GM23338 (cell line): ENCODE results near the gene STOX2. TPM values are rescaled to one million over a fixed set of nuclear protein-coding genes. Genes with fewer than 3 reads are reported as not detected.

Experiments
- ATAC-seq: fragments of 200-7000 bp; cut with Tn5 transposase; 3 replicates; pipeline ENCODE4 v1.9.1; 2020
- DNase-seq: peaks from one replicate; pipeline ENCODE4 v3.0.0-alpha.2; 2015; ENCODE audit warnings: low spot score
- H2AFZ ChIP-seq: fragments of 200-600 bp; sonication (generic); 2 replicates; pipeline ENCODE4 v1.8.0; 2016; ENCODE audit warnings: antibody characterized with exemption, mild to moderate bottlenecking, moderate library complexity
- H3F3A ChIP-seq: fragments of 200-600 bp; sonication (generic); replicated peaks from 2 replicates; pipeline ENCODE4 v1.8.0; 2017; ENCODE audit warnings: antibody characterized with exemption, mixed run types, low read depth
- H3K27ac ChIP-seq: fragments of 200-600 bp; sonication (generic); 2 replicates; pipeline ENCODE4 v1.6.1; 2016; ENCODE audit warnings: low read depth
- H3K27me3 ChIP-seq: fragments of 200-600 bp; sonication (generic); 2 replicates; pipeline ENCODE4 v1.8.0; 2016; ENCODE audit warnings: mild to moderate bottlenecking, mixed run types, moderate library complexity; ENCODE audit not compliant: insufficient read depth
- H3K36me3 ChIP-seq: fragments of 200-600 bp; sonication (generic); 2 replicates; pipeline ENCODE4 v1.8.0; 2016; ENCODE audit warnings: mild to moderate bottlenecking; ENCODE audit not compliant: insufficient read depth
- H3K4me1 ChIP-seq: fragments of 200-600 bp; sonication (generic); 2 replicates; pipeline ENCODE4 v1.8.0; 2016; ENCODE audit warnings: mild to moderate bottlenecking, moderate library complexity; ENCODE audit not compliant: insufficient read depth
- H3K4me2 ChIP-seq: fragments of 200-600 bp; sonication (generic); 2 replicates; pipeline ENCODE4 v1.7.1; 2017; ENCODE audit warnings: mixed run types
- H3K4me3 ChIP-seq: fragments of 200-600 bp; sonication (generic); 2 replicates; pipeline ENCODE4 v1.6.1; 2016; ENCODE audit warnings: mixed run types
- H3K79me2 ChIP-seq: fragments of 200-600 bp; sonication (generic); replicated peaks from 2 replicates; pipeline ENCODE4 v1.8.0; 2017; ENCODE audit warnings: mild to moderate bottlenecking; ENCODE audit not compliant: insufficient read depth
- H3K9me2 ChIP-seq: fragments of 200-600 bp; sonication (generic); 2 replicates; pipeline ENCODE4 v1.8.0; 2017; ENCODE audit not compliant: insufficient read depth
- H4K20me1 ChIP-seq: fragments of 200-600 bp; sonication (generic); replicated peaks from 2 replicates; pipeline ENCODE4 v1.8.0; 2017; ENCODE audit warnings: mild to moderate bottlenecking; ENCODE audit not compliant: insufficient read depth
- H3K27ac Mint-ChIP-seq: 2 replicates; pipeline ENCODE4 v1.8.0; 2020; ENCODE audit warnings: inconsistent platforms, mild to moderate bottlenecking, moderate library complexity, mixed read lengths
- H3K27me3 Mint-ChIP-seq: 3 replicates; pipeline ENCODE4 v1.8.0; 2022; ENCODE audit warnings: low read depth, mild to moderate bottlenecking, moderate library complexity, mixed read lengths, inconsistent platforms; ENCODE audit not compliant: insufficient read depth, poor library complexity
- H3K36me3 Mint-ChIP-seq: 3 replicates; pipeline ENCODE4 v1.8.0; 2021; ENCODE audit warnings: low read depth, mild to moderate bottlenecking, inconsistent platforms, moderate library complexity, mixed read lengths
- H3K4me1 Mint-ChIP-seq: 3 replicates; pipeline ENCODE4 v1.8.0; 2020; ENCODE audit warnings: mild to moderate bottlenecking, inconsistent platforms, mixed read lengths
- H3K4me3 Mint-ChIP-seq: 3 replicates; pipeline ENCODE4 v1.8.0; 2021; ENCODE audit warnings: moderate library complexity, mild to moderate bottlenecking, inconsistent platforms, mixed read lengths
- H3K9me3 Mint-ChIP-seq: 3 replicates; pipeline ENCODE4 v1.8.0; 2020; ENCODE audit warnings: moderate library complexity, mild to moderate bottlenecking, inconsistent platforms, mixed read lengths
- CREB1 ChIP-seq: fragments of 250-450 bp; sonication (Bioruptor Pico); IDR thresholded peaks from 2 replicates; pipeline ENCODE4 v1.5.0; 2020; ENCODE audit warnings: low read depth, mild to moderate bottlenecking, moderate library complexity
- EZH2 ChIP-seq: fragments of 200-600 bp; sonication (generic); IDR thresholded peaks from one replicate; pipeline ENCODE4 v1.8.0; 2017; ENCODE audit warnings: antibody characterized with exemption, mild to moderate bottlenecking, low read depth; ENCODE audit not compliant: unreplicated experiment
- JUNB ChIP-seq: IDR thresholded peaks from one replicate; pipeline ENCODE4 v1.6.1; 2016; ENCODE audit warnings: antibody characterized with exemption; ENCODE audit not compliant: unreplicated experiment
- POLR2AphosphoS5 ChIP-seq: IDR thresholded peaks from 2 replicates; pipeline ENCODE4 v1.6.1; 2016; ENCODE audit warnings: antibody characterized with exemption, low read depth
- STAT1 ChIP-seq: IDR thresholded peaks from one replicate; pipeline ENCODE4 v1.6.1; 2016; ENCODE audit warnings: antibody characterized with exemption; ENCODE audit not compliant: unreplicated experiment
- ZNF331 ChIP-seq: fragments of 250-450 bp; sonication (Bioruptor Pico); IDR thresholded peaks from 2 replicates; pipeline ENCODE4 v1.5.0; 2020; ENCODE audit warnings: low read depth, mild to moderate bottlenecking, moderate library complexity
- polyA plus RNA-seq: library from polyadenylated mRNA; unstranded; fragments of >200 nt; fragmentation: Nextera tagmentation; extraction: Ambion mirVana; gene quantifications from 2 replicates; pipeline ENCODE4 v1.2.1, GENCODE V29; 2016
- total RNA-seq: library from RNA; depleted of rRNA; stranded (reverse); fragments of >200 nt; shearing (Covaris generic); gene quantifications from 2 replicates; pipeline ENCODE4 v1.2.3, GENCODE V29; 2014
- TF ChIP-seq, protein P1 (sequence below): IDR thresholded peaks from one replicate; pipeline ENCODE4 v1.6.1; 2018; ENCODE audit warnings: antibody characterized with exemption; ENCODE audit not compliant: unreplicated experiment
- TF ChIP-seq, protein P2 (sequence below): fragments of 250-450 bp; sonication (Bioruptor Pico); IDR thresholded peaks from 2 replicates; pipeline ENCODE4 v1.5.0; 2020; ENCODE audit warnings: mild to moderate bottlenecking, moderate library complexity
- TF ChIP-seq, protein P3 (sequence below): IDR thresholded peaks from 2 replicates; pipeline ENCODE4 v1.6.1; 2016; ENCODE audit warnings: antibody characterized with exemption

The STOX2 gene
- total and polyA plus RNA-seq, 2 experiments from 2014 or later = 19.8 to 20.6 TPM

DNA sequence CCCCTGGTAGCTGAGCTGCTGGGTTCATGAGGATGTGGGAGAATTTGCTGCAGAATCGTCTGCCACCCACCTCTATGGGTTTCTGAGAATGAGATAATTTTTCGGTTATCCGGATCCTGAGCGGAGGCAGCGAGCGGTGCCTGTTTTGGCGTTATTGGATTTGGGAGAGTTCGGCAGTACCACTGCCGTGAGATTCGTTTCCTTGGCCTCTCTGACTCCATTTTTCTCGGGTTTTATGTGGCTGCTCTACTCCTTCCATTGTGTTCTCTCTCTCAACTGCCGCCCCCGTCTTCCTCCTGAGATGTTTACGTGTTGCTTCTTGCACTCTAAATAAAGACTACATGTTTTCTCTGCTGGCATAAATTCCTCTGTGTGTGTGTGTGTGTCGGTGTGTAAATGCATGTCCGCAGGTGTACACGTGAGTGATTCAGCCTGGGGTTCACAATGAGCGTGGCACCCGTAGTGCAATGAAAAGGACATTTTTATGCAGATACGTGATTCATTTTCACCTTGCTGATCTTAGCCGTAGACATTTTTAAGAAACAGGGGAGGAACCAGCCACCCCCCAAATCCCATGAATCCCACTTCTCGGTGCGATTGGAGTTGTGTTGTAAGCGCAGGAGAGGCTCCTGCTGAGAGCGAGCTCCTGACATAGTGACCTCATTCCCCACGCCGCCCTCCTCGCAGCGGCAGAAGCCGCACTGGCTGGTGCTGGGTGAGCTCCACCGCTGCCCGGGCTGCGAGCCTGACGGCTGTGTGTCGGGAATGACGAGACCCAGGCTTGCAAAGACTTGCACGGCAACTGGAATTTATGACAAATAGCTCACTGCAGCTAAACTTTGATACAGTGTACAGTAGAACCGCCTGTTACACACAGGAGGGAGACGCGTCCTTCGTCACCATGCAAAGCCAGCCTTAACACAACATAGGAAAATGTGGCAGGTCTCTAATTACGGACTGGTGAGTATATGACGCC, 82.2 kb downstream of the STOX2 start:
- H3K4me1 Mint-ChIP-seq = no peaks in the 10 kb centered on the region; the same call in 1 of the 3 replicates
- no peak overlapping the region for H3K27ac Mint-ChIP-seq
- H3K27me3 Mint-ChIP-seq = peaks cover 5% of the 10 kb centered on the region
- Histone ChIP-seq H3K4me3 (no peak overlapping the region), H3K79me2 (peaks cover 43% of the 10 kb centered on the region), H3K36me3 (no peaks in the 10 kb centered on the region), H3F3A (no peaks in the 10 kb centered on the region), H3K4me1 (peaks cover 21% of the 10 kb centered on the region; the same call in 1 of the 2 replicates), H3K4me2 (peak overlapping the region; percentile 38; the same call in 1 of the 2 replicates), H3K27ac (peak overlapping the region; percentile 55; the same call in 1 of the 2 replicates), H3K9me2 (no peaks in the 10 kb centered on the region), H3K27me3 (no peaks in the 10 kb centered on the region), H4K20me1 (no peaks in the 10 kb centered on the region; the same call in 1 of the 2 replicates), H2AFZ (no peak overlapping the region)
- no peaks in the 10 kb centered on the region for H3K9me3 Mint-ChIP-seq
- peak; percentile 88 for ATAC-seq
- DNase-seq = peak; percentile 39
- TF ChIP-seq JUNB (no peak), POLR2AphosphoS5 (no peak), EZH2 (no peak), ZNF331 (CRISPR knock-in tag) (no peak), CREB1 (no peak)
- TF ChIP-seq, protein P1, sequence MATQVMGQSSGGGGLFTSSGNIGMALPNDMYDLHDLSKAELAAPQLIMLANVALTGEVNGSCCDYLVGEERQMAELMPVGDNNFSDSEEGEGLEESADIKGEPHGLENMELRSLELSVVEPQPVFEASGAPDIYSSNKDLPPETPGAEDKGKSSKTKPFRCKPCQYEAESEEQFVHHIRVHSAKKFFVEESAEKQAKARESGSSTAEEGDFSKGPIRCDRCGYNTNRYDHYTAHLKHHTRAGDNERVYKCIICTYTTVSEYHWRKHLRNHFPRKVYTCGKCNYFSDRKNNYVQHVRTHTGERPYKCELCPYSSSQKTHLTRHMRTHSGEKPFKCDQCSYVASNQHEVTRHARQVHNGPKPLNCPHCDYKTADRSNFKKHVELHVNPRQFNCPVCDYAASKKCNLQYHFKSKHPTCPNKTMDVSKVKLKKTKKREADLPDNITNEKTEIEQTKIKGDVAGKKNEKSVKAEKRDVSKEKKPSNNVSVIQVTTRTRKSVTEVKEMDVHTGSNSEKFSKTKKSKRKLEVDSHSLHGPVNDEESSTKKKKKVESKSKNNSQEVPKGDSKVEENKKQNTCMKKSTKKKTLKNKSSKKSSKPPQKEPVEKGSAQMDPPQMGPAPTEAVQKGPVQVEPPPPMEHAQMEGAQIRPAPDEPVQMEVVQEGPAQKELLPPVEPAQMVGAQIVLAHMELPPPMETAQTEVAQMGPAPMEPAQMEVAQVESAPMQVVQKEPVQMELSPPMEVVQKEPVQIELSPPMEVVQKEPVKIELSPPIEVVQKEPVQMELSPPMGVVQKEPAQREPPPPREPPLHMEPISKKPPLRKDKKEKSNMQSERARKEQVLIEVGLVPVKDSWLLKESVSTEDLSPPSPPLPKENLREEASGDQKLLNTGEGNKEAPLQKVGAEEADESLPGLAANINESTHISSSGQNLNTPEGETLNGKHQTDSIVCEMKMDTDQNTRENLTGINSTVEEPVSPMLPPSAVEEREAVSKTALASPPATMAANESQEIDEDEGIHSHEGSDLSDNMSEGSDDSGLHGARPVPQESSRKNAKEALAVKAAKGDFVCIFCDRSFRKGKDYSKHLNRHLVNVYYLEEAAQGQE = no peak
- no peaks in the 10 kb centered on the region for H3K36me3 Mint-ChIP-seq
- H3K4me3 Mint-ChIP-seq = no peak overlapping the region

DNA sequence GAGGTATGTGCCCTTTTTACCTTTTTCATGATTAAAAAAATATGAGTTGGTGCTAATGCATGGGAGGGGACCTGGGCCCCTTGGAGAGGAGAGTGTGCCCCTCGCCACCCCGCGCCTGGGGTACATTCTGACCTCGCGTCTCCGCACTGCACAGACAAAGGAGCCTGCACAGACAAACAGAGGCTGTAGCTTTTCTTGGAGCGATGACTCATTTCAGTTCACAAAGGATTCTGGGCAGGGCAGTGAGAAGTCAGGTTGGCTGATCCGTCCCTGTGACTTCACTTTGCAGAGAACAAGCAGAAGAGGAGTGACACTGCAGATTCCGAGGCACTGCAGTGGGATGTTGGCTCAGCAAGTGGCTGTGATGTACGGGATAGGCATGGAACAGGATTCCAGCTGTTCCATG, 82.9 kb downstream of the STOX2 start:
- Histone ChIP-seq H3K79me2 (peaks cover 39% of the 10 kb centered on the region), H3K9me2 (no peaks in the 10 kb centered on the region), H3F3A (no peaks in the 10 kb centered on the region), H4K20me1 (no peaks in the 10 kb centered on the region; the same call in 1 of the 2 replicates), H3K36me3 (no peaks in the 10 kb centered on the region), H3K27ac (no peak overlapping the region), H3K4me2 (peak overlapping the region; percentile 38; the same call in 1 of the 2 replicates), H2AFZ (no peak overlapping the region), H3K4me1 (peaks cover 21% of the 10 kb centered on the region; the same call in 1 of the 2 replicates), H3K27me3 (no peaks in the 10 kb centered on the region), H3K4me3 (no peak overlapping the region)
- peak overlapping the region; percentile 35; the same call in 1 of the 3 replicates for H3K4me3 Mint-ChIP-seq
- H3K4me1 Mint-ChIP-seq = peaks cover under 1% of the 10 kb centered on the region; the same call in 2 of the 3 replicates
- H3K27ac Mint-ChIP-seq = no peak overlapping the region; the same call in 1 of the 2 replicates
- DNase-seq = peak; percentile 35
- peaks cover 5% of the 10 kb centered on the region for H3K27me3 Mint-ChIP-seq
- H3K9me3 Mint-ChIP-seq = no peaks in the 10 kb centered on the region
- H3K36me3 Mint-ChIP-seq = no peaks in the 10 kb centered on the region
- peak; percentile 79 for ATAC-seq
- TF ChIP-seq, protein P2, sequence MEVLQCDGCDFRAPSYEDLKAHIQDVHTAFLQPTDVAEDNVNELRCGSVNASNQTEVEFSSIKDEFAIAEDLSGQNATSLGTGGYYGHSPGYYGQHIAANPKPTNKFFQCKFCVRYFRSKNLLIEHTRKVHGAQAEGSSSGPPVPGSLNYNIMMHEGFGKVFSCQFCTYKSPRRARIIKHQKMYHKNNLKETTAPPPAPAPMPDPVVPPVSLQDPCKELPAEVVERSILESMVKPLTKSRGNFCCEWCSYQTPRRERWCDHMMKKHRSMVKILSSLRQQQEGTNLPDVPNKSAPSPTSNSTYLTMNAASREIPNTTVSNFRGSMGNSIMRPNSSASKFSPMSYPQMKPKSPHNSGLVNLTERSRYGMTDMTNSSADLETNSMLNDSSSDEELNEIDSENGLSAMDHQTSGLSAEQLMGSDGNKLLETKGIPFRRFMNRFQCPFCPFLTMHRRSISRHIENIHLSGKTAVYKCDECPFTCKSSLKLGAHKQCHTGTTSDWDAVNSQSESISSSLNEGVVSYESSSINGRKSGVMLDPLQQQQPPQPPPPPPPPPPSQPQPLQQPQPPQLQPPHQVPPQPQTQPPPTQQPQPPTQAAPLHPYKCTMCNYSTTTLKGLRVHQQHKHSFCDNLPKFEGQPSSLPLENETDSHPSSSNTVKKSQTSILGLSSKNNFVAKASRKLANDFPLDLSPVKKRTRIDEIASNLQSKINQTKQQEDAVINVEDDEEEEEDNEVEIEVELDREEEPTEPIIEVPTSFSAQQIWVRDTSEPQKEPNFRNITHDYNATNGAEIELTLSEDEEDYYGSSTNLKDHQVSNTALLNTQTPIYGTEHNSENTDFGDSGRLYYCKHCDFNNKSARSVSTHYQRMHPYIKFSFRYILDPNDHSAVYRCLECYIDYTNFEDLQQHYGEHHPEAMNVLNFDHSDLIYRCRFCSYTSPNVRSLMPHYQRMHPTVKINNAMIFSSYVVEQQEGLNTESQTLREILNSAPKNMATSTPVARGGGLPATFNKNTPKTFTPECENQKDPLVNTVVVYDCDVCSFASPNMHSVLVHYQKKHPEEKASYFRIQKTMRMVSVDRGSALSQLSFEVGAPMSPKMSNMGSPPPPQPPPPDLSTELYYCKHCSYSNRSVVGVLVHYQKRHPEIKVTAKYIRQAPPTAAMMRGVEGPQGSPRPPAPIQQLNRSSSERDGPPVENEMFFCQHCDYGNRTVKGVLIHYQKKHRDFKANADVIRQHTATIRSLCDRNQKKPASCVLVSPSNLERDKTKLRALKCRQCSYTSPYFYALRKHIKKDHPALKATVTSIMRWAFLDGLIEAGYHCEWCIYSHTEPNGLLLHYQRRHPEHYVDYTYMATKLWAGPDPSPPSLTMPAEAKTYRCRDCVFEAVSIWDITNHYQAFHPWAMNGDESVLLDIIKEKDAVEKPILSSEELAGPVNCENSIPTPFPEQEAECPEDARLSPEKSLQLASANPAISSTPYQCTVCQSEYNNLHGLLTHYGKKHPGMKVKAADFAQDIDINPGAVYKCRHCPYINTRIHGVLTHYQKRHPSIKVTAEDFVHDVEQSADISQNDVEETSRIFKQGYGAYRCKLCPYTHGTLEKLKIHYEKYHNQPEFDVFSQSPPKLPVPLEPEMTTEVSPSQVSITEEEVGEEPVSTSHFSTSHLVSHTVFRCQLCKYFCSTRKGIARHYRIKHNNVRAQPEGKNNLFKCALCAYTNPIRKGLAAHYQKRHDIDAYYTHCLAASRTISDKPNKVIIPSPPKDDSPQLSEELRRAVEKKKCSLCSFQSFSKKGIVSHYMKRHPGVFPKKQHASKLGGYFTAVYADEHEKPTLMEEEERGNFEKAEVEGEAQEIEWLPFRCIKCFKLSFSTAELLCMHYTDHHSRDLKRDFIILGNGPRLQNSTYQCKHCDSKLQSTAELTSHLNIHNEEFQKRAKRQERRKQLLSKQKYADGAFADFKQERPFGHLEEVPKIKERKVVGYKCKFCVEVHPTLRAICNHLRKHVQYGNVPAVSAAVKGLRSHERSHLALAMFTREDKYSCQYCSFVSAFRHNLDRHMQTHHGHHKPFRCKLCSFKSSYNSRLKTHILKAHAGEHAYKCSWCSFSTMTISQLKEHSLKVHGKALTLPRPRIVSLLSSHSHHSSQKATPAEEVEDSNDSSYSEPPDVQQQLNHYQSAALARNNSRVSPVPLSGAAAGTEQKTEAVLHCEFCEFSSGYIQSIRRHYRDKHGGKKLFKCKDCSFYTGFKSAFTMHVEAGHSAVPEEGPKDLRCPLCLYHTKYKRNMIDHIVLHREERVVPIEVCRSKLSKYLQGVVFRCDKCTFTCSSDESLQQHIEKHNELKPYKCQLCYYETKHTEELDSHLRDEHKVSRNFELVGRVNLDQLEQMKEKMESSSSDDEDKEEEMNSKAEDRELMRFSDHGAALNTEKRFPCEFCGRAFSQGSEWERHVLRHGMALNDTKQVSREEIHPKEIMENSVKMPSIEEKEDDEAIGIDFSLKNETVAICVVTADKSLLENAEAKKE = no peak
- TF ChIP-seq POLR2AphosphoS5 = no peak
- TF ChIP-seq STAT1 = no peak
- no peak for TF ChIP-seq ZNF331 (CRISPR knock-in tag)
- TF ChIP-seq, protein P3, sequence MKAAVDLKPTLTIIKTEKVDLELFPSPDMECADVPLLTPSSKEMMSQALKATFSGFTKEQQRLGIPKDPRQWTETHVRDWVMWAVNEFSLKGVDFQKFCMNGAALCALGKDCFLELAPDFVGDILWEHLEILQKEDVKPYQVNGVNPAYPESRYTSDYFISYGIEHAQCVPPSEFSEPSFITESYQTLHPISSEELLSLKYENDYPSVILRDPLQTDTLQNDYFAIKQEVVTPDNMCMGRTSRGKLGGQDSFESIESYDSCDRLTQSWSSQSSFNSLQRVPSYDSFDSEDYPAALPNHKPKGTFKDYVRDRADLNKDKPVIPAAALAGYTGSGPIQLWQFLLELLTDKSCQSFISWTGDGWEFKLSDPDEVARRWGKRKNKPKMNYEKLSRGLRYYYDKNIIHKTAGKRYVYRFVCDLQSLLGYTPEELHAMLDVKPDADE = no peak
